ENCODE results near the gene TARP.

TARP gene

DNA sequence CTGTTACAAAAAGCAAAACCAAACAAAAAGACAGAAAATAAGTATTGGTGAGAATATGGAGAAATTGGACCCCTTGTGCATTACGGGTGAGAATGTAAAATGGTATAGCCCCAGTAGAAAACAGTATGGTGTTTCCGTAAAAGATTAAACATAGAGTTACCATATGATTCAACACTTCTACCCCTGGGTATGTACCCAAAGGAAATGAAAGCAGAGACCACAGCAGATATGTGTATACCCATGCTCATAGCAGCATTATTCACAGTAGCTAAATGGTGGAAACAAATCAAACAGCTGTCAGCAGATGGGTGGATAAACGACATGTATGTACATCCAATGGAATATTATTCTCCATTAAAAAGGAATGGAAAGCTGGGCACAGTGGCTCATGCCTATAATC is 53.0 kb downstream of the TARP start:
- Histone ChIP-seq H3K9me3 (no peaks in the 10 kb centered on the region), H3K4me3 (no peak overlapping the region), H3K4me1 (peaks cover 0 to 16% (median 4%) of the 10 kb centered on the region in 4 donors), H3K27ac (no peak overlapping the region), H3K36me3 (peaks cover 0 to 61% (median 0%) of the 10 kb centered on the region in 3 donors), H3K27me3 (no peaks in the 10 kb centered on the region)
- TF ChIP-seq, protein P1, sequence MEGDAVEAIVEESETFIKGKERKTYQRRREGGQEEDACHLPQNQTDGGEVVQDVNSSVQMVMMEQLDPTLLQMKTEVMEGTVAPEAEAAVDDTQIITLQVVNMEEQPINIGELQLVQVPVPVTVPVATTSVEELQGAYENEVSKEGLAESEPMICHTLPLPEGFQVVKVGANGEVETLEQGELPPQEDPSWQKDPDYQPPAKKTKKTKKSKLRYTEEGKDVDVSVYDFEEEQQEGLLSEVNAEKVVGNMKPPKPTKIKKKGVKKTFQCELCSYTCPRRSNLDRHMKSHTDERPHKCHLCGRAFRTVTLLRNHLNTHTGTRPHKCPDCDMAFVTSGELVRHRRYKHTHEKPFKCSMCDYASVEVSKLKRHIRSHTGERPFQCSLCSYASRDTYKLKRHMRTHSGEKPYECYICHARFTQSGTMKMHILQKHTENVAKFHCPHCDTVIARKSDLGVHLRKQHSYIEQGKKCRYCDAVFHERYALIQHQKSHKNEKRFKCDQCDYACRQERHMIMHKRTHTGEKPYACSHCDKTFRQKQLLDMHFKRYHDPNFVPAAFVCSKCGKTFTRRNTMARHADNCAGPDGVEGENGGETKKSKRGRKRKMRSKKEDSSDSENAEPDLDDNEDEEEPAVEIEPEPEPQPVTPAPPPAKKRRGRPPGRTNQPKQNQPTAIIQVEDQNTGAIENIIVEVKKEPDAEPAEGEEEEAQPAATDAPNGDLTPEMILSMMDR (IDR thresholded peaks at IDR 0.05), result no peak
- TF ChIP-seq EP300 (IDR thresholded peaks at IDR 0.05), result no peak
- no peak for TF ChIP-seq POLR2A (IDR thresholded peaks at IDR 0.05)
- DNase-seq (ENCODE audit: low spot score in 2 of 2), result no peak
- 79 to 85% methylated on average over 3 of the region's 3 CpGs for WGBS, 2 donors

DNA sequence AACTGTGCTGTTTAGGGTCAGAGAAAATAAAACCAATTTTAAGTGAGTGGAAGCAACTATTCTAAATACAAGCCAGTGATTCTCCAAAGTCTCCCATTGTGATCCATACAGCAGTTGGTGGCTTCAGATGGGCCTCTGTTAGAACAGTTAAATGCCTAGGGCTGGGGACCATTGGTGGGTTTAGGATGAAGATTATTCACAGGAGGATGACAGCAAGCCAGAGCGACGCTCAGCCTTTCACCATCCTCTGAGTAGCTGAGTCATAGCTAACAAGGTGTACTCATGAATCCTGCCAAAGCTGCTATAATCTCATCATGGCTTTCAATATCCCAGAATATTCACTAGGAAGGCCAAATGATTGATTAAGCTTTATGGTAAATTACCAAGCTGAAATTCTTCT is 55.8 kb downstream of the TARP start:
- DNase-seq (ENCODE audit: low spot score in 2 of 2), result no peak
- Histone ChIP-seq H3K4me1 (peaks cover 0 to 23% (median 4%) of the 10 kb centered on the region in 4 donors), H3K4me3 (no peak overlapping the region), H3K27me3 (no peaks in the 10 kb centered on the region), H3K9me3 (no peaks in the 10 kb centered on the region), H3K27ac (no peak overlapping the region), H3K36me3 (peaks cover 0 to 65% (median 0%) of the 10 kb centered on the region in 3 donors)
- WGBS, 2 donors, result 78 to 86% methylated on average over 2 of the region's 2 CpGs
- TF ChIP-seq POLR2A (IDR thresholded peaks at IDR 0.05) (no peak), EP300 (IDR thresholded peaks at IDR 0.05) (no peak)
- TF ChIP-seq, protein P1 (IDR thresholded peaks at IDR 0.05), result no peak

DNA sequence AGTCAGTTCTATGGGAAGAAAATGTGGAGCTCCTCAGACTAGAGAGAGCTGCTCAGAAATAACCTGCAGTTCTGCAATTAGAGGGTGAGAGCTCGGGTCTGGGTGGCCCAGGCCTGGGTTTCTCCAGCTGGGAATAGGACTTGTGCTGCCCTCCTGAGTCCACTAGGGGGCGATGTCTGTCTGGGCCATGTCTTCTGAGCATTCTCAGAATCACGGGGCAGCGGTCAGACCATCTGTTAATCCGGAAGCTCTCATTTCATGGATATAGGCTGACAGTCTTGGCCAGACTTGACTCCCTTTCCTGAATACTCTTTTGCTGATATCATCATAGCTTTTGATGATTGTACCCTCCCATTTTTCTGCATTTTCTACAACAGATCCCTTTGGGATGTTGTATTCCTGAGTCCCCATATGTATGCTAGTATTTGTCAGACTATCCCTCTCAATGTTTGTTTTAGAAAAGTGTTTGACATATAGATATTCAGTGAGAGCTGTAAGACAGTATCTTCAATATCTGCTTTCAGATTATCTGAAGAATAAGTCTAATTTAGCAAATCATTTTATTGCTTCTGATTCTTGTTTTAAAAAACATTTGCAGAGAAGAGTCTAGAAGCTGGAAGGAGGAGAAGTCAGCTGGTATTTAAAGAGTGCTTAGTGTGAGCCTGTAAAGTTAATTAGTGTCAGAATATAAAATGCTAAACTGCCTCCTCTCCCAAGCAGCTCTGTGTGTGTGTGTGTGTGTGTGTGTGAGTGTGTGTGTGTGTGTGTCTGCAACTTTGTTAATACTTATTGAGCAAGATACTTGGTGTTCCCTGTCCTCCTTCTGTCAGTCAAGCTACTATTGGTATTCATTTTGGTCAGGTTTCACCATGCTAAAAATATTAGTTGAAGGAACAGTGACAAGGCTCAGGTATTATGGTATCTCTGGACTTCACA is 57.4 kb downstream of the TARP start:
- Histone ChIP-seq H3K27ac (peak overlapping the region in 3 of 4 donors; percentile 6 to 68 (median 43)), H3K36me3 (peaks cover 0 to 56% (median 0%) of the 10 kb centered on the region in 3 donors), H3K4me3 (no peak overlapping the region), H3K9me3 (no peaks in the 10 kb centered on the region), H3K4me1 (peaks cover 0 to 22% (median 4%) of the 10 kb centered on the region in 4 donors), H3K27me3 (no peaks in the 10 kb centered on the region)
- TF ChIP-seq, protein P1 (IDR thresholded peaks at IDR 0.05), result peak; percentile 86 to 92 (median 90)
- TF ChIP-seq POLR2A (IDR thresholded peaks at IDR 0.05), result no peak
- TF ChIP-seq EP300 (IDR thresholded peaks at IDR 0.05), result peak in 1 of 2 donors; percentile 21
- 8 to 10% methylated on average over 5 of the region's 5 CpGs for WGBS, 2 donors
- peak; percentile 65 to 86 for DNase-seq (ENCODE audit: low spot score in 2 of 2)

DNA sequence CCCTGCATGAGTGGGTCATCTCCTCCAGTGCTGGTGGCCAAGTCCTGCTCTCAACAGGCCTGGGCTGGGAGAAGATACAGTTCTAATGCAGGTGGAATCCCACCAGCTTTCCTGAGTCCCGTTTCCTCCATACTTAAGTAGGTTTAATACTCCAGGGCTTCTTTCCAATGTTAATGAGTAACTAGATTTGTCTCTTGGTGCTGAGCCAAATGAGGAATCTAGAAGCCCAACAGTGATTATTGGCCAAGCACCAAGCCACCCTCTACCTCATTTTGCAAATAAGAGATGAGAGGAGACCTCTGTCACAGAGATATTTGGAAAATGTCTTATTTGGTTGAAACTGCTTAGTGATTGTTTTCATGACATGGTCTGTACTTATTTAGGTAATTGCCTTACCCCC is 58.3 kb downstream of the TARP start:
- WGBS, 2 donors, result 54 to 78% methylated on average over 1 of the region's 1 CpG
- TF ChIP-seq, protein P1 (IDR thresholded peaks at IDR 0.05), result no peak
- TF ChIP-seq EP300 (IDR thresholded peaks at IDR 0.05), result no peak
- TF ChIP-seq POLR2A (IDR thresholded peaks at IDR 0.05), result no peak
- no peak overlapping the region for H3K4me3 ChIP-seq
- H3K27me3 ChIP-seq, result no peaks in the 10 kb centered on the region
- peaks cover 0 to 22% (median 4%) of the 10 kb centered on the region in 4 donors for H3K4me1 ChIP-seq
- H3K9me3 ChIP-seq, result no peaks in the 10 kb centered on the region
- peaks cover 0 to 51% (median 0%) of the 10 kb centered on the region in 3 donors for H3K36me3 ChIP-seq
- DNase-seq (ENCODE audit: low spot score in 2 of 2), result no peak
- peak overlapping the region in 2 of 4 donors; percentile 43 to 68 for H3K27ac ChIP-seq

DNA sequence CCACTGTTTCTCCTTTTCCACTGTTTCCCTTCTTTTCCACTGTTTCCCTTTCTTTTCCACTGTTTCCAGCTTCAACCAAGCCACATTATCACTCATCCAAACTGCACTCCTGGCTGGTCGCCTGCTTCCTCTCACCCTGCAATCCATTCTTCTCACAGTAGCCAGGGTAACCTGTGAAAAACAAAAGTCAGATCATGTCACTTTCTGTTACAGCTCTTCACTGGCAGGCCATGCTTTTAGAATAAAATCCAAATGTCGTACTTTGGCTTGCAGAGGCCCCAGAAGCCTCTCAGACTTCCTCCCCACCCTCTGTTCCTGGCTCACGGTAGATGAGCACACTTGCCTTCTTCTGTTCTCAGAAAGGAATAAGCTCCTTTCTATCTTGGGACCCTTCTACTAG is 61.5 kb downstream of the TARP start:
- Histone ChIP-seq H3K36me3 (peaks cover 0 to 34% (median 0%) of the 10 kb centered on the region in 3 donors), H3K4me1 (peaks cover 0 to 22% (median 4%) of the 10 kb centered on the region in 4 donors), H3K9me3 (no peaks in the 10 kb centered on the region), H3K27me3 (no peaks in the 10 kb centered on the region), H3K4me3 (no peak overlapping the region), H3K27ac (peak overlapping the region in 1 of 4 donors; percentile 6)
- 59 to 66% methylated on average over 3 of the region's 3 CpGs for WGBS, 2 donors
- no peak for TF ChIP-seq POLR2A (IDR thresholded peaks at IDR 0.05)
- TF ChIP-seq, protein P1 (IDR thresholded peaks at IDR 0.05), result no peak
- no peak for TF ChIP-seq EP300 (IDR thresholded peaks at IDR 0.05)
- no peak for DNase-seq (ENCODE audit: low spot score in 2 of 2)

All from tibial nerve (tissue), 4 donors.